Measurements from ENCODE around the gene RPUSD3.

- TF ChIP-seq CTCF (IDR thresholded peaks at IDR 0.05), result no peak
- no peak for TF ChIP-seq EZH2 (IDR thresholded peaks at IDR 0.05)
- no peak for TF ChIP-seq EZH2phosphoT487 (IDR thresholded peaks at IDR 0.05)
Observed at GRCh38 chr3:9804996-9805395, 38.8 kb downstream of the RPUSD3 start.
